Astrocyte of the spinal cord (primary cell): ENCODE data around the gene FMO2.

Source experiments
- DNase-seq: peaks from one replicate; pipeline ENCODE4 v3.0.0; 2011; ENCODE audit warnings: low read depth, low spot score
- H3K4me3 ChIP-seq: 2 replicates; pipeline ENCODE4 v1.5.1; 2011; ENCODE audit warnings: low read depth, mild to moderate bottlenecking, low read length, moderate library complexity
- CTCF ChIP-seq: IDR thresholded peaks from 2 replicates; pipeline ENCODE4 v1.5.1; 2012; ENCODE audit warnings: low read depth, mild to moderate bottlenecking, low read length, inconsistent platforms
- in situ Hi-C: cut with HindIII; loops from 2 replicates; pipeline ENCODE4 v1.10.0; 2017; ENCODE audit warnings: low sequenced_read_pairs

The FMO2 gene

GRCh38 chr1:171180670-171181069, 4.4 kb upstream of the FMO2 start:
- DNase-seq, result no peak
- in situ Hi-C loops, result no loop called here
- H3K4me3 ChIP-seq, result no peak overlapping the region
- no peak for TF ChIP-seq CTCF

GRCh38 chr1:171188388-171189266, 3.5 kb downstream of the FMO2 start:
- in situ Hi-C loops, result no loop called here
- DNase-seq, result peak; percentile 57
- H3K4me3 ChIP-seq, result no peak overlapping the region
- TF ChIP-seq CTCF, result peak; percentile 72

GRCh38 chr1:171191992-171192391, 6.9 kb downstream of the FMO2 start:
- in situ Hi-C loops, result no loop called here

GRCh38 chr1:171195767-171196166, 10.7 kb downstream of the FMO2 start:
- DNase-seq, result no peak
- H3K4me3 ChIP-seq, result no peak overlapping the region
- TF ChIP-seq CTCF, result no peak
- in situ Hi-C loops, result no loop called here

More at GRCh38 chr1:171191992-171192391, 6.9 kb downstream of the FMO2 start:
- DNase-seq, result no peak
- TF ChIP-seq CTCF, result no peak
- H3K4me3 ChIP-seq, result no peak overlapping the region

GRCh38 chr1:171196351-171196750, 11.3 kb downstream of the FMO2 start:
- no peak overlapping the region for H3K4me3 ChIP-seq
- TF ChIP-seq CTCF, result no peak
- in situ Hi-C loops, result no loop called here
- DNase-seq, result no peak

GRCh38 chr1:171198081-171198480, 13.0 kb downstream of the FMO2 start:
- DNase-seq, result no peak
- H3K4me3 ChIP-seq, result no peak overlapping the region
- in situ Hi-C loops, result no loop called here
- no peak for TF ChIP-seq CTCF
